Esophagus squamous epithelium (tissue), 4 donors: ENCODE data around the gene DAP3.

Source experiments
- CTCF ChIP-seq, 6 experiments: fragments of 450-650 bp in 4 of 6; fragments of 200-600 bp in 2 of 6; sonication (generic) in 2 of 6; IDR thresholded peaks; one replicate each; pipeline ENCODE4 v1.5.1; 2016 to 2019; ENCODE audit warnings: antibody characterized with exemption in 6 of 6, mild to moderate bottlenecking in 4 of 6, moderate library complexity in 4 of 6
- POLR2A ChIP-seq, 4 donors: fragments of 450-650 bp; IDR thresholded peaks; one replicate each; pipeline ENCODE4 v1.6.1; 2017; ENCODE audit warnings: antibody characterized with exemption in 4 of 4, mild to moderate bottlenecking in 4 of 4, moderate library complexity in 3 of 4

GRCh38 chr1:155706139-155706538 is 17.2 kb downstream of the DAP3 start:
- TF ChIP-seq CTCF (IDR thresholded peaks at IDR 0.05) (no peak), POLR2A (IDR thresholded peaks at IDR 0.05) (no peak)
